H9 (cell line): ENCODE measurements around the gene SDK2. TPM values are rescaled to one million over a fixed set of nuclear protein-coding genes. Genes with fewer than 3 reads are reported as not detected.

ENCODE experiments used
- DNase-seq: peaks from one replicate; pipeline ENCODE4 v3.0.0-alpha.2; 2017
- H2AFZ ChIP-seq: one replicate; pipeline ENCODE4 v1.6.1; 2013; ENCODE audit warnings: mild to moderate bottlenecking, low read length, control low read depth, moderate library complexity
- H2AK5ac ChIP-seq: 2 replicates; pipeline ENCODE4 v1.6.1; 2013; ENCODE audit warnings: low read length, control low read depth, mixed read lengths; ENCODE audit not compliant: insufficient read length
- H2BK120ac ChIP-seq: one replicate; pipeline ENCODE4 v1.6.1; 2013; ENCODE audit warnings: low read depth, mild to moderate bottlenecking, low read length, control low read depth, inconsistent platforms; ENCODE audit not compliant: poor library complexity, severe bottlenecking
- H2BK12ac ChIP-seq: 2 replicates; pipeline ENCODE4 v1.6.1; 2013; ENCODE audit warnings: low read length, control low read depth, mixed read lengths, low read depth; ENCODE audit not compliant: insufficient read length
- H2BK15ac ChIP-seq: 2 replicates; pipeline ENCODE4 v1.6.1; 2013; ENCODE audit warnings: low read depth, low read length, control low read depth
- H2BK20ac ChIP-seq: one replicate; pipeline ENCODE4 v1.6.1; 2013; ENCODE audit warnings: low read depth, mild to moderate bottlenecking, low read length, control low read depth, inconsistent platforms; ENCODE audit not compliant: poor library complexity, severe bottlenecking
- H2BK5ac ChIP-seq: 2 replicates; pipeline ENCODE4 v1.6.1; 2013; ENCODE audit warnings: low read length, control low read depth, mixed read lengths; ENCODE audit not compliant: insufficient read length
- H3K14ac ChIP-seq: 2 replicates; pipeline ENCODE4 v1.6.1; 2013; ENCODE audit warnings: low read length, control low read depth; ENCODE audit not compliant: insufficient read depth
- H3K18ac ChIP-seq: 2 replicates; pipeline ENCODE4 v1.6.1; 2013; ENCODE audit warnings: low read depth, mild to moderate bottlenecking, mixed read lengths, low read length, control low read depth; ENCODE audit not compliant: insufficient read length
- H3K23ac ChIP-seq: 2 replicates; pipeline ENCODE4 v1.6.1; 2013; ENCODE audit warnings: low read length, control low read depth, mixed read lengths, low read depth; ENCODE audit not compliant: insufficient read length
- H3K23me2 ChIP-seq: 2 replicates; pipeline ENCODE4 v1.6.1; 2013; ENCODE audit warnings: low read depth, mild to moderate bottlenecking, mixed read lengths, low read length, control low read depth; ENCODE audit not compliant: insufficient read length, poor library complexity, severe bottlenecking
- H3K27ac ChIP-seq: 2 replicates; pipeline ENCODE4 v1.5.1; 2013; ENCODE audit warnings: low read length, control low read depth, mixed read lengths, low read depth; ENCODE audit not compliant: insufficient read length
- H3K27me3 ChIP-seq: 2 replicates; pipeline ENCODE4 v1.6.1; 2013; ENCODE audit warnings: low read length, control low read depth, inconsistent platforms; ENCODE audit not compliant: insufficient read depth
- H3K4ac ChIP-seq: 2 replicates; pipeline ENCODE4 v1.6.1; 2013; ENCODE audit warnings: low read depth, mild to moderate bottlenecking, control low read depth, inconsistent platforms, low read length, moderate library complexity
- H3K4me1 ChIP-seq: 2 replicates; pipeline ENCODE4 v1.6.1; 2013; ENCODE audit warnings: low read length, control low read depth, inconsistent platforms; ENCODE audit not compliant: insufficient read depth
- H3K4me2 ChIP-seq: 2 replicates; pipeline ENCODE4 v1.6.1; 2013; ENCODE audit warnings: low read length, control low read depth, mixed read lengths; ENCODE audit not compliant: insufficient read length, insufficient read depth
- H3K56ac ChIP-seq: 2 replicates; pipeline ENCODE4 v1.6.1; 2013; ENCODE audit warnings: low read depth, mild to moderate bottlenecking, mixed read lengths, low read length, control low read depth; ENCODE audit not compliant: insufficient read length
- H3K79me1 ChIP-seq: 2 replicates; pipeline ENCODE4 v1.6.1; 2013; ENCODE audit warnings: low read depth, mild to moderate bottlenecking, moderate library complexity, low read length, control low read depth, inconsistent platforms; ENCODE audit not compliant: insufficient read depth, poor library complexity, severe bottlenecking
- H3K79me2 ChIP-seq: 2 replicates; pipeline ENCODE4 v1.6.1; 2013; ENCODE audit warnings: low read length, control low read depth, inconsistent platforms; ENCODE audit not compliant: insufficient read depth
- H3K9ac ChIP-seq: 2 replicates; pipeline ENCODE4 v1.6.1; 2013; ENCODE audit warnings: low read length, control low read depth, mixed read lengths; ENCODE audit not compliant: insufficient read length; ENCODE audit errors: extremely low read depth
- H3K9me3 ChIP-seq: one replicate; pipeline ENCODE4 v1.6.1; 2013; ENCODE audit warnings: low read depth, low read length, inconsistent platforms; ENCODE audit not compliant: control insufficient read depth
- H3T11ph ChIP-seq: one replicate; pipeline ENCODE4 v1.6.1; 2013; ENCODE audit warnings: mild to moderate bottlenecking, low read length, control low read depth, inconsistent platforms
- H4K20me1 ChIP-seq: one replicate; pipeline ENCODE4 v1.6.1; 2013; ENCODE audit not compliant: control insufficient read depth, insufficient read length, insufficient read depth
- H4K5ac ChIP-seq: 2 replicates; pipeline ENCODE4 v1.6.1; 2013; ENCODE audit warnings: low read depth, mild to moderate bottlenecking, mixed read lengths, low read length, control low read depth; ENCODE audit not compliant: insufficient read length
- H4K8ac ChIP-seq: replicated peaks from 2 replicates; pipeline ENCODE4 v1.6.1; 2013; ENCODE audit warnings: low read length, control low read depth, mixed read lengths, low read depth; ENCODE audit not compliant: insufficient read length
- H4K91ac ChIP-seq: 2 replicates; pipeline ENCODE4 v1.6.1; 2013; ENCODE audit warnings: low read depth, mild to moderate bottlenecking, moderate library complexity, mixed read lengths, low read length, control low read depth; ENCODE audit not compliant: insufficient read length
- H3K27ac Mint-ChIP-seq, 3 experiments: 2 replicates in 2 of 3; 3 replicates in 1 of 3; pipeline ENCODE4 v1.8.0; 2020 to 2021; ENCODE audit warnings: mixed read lengths in 3 of 3, mild to moderate bottlenecking in 1 of 3, moderate library complexity in 1 of 3
- H3K27me3 Mint-ChIP-seq: 2 replicates; pipeline ENCODE4 v1.8.0; 2021; ENCODE audit warnings: low read depth, mild to moderate bottlenecking, moderate library complexity, mixed read lengths
- H3K36me3 Mint-ChIP-seq, 3 experiments: 2 replicates in 2 of 3; 3 replicates in 1 of 3; pipeline ENCODE4 v1.8.0; 2020 to 2021; ENCODE audit warnings: low read depth in 3 of 3, mixed read lengths in 3 of 3; ENCODE audit not compliant: insufficient read depth in 1 of 3
- H3K4me1 Mint-ChIP-seq, 2 experiments: 2 replicates each; pipeline ENCODE4 v1.8.0; 2020; ENCODE audit warnings: mixed read lengths in 2 of 2
- H3K4me3 Mint-ChIP-seq, 2 experiments: 2 replicates in 1 of 2; 3 replicates in 1 of 2; pipeline ENCODE4 v1.8.0; 2020 to 2021; ENCODE audit warnings: mild to moderate bottlenecking in 2 of 2, mixed read lengths in 2 of 2, moderate library complexity in 1 of 2
- H3K9me3 Mint-ChIP-seq, 2 experiments: 2 replicates in 1 of 2; 3 replicates in 1 of 2; pipeline ENCODE4 v1.8.0; 2020; ENCODE audit warnings: mild to moderate bottlenecking in 2 of 2, mixed read lengths in 2 of 2, moderate library complexity in 1 of 2
- WGBS: extraction: QIAGEN DNeasy Blood & Tissue Kit; methylation state at CpG from one replicate; pipeline ENCODE4 v1.1.7; 2013; ENCODE audit warnings: missing lambda C conversion rate, low lambda C conversion rate, mixed read lengths; ENCODE audit not compliant: insufficient read length; ENCODE audit errors: extremely low coverage; 5-methylcytosine and 5-hydroxymethylcytosine counted together
- total RNA-seq: library from RNA; stranded (reverse); gene quantifications from 2 replicates; pipeline ENCODE4 v1.2.1, GENCODE V29; 2021
- TF ChIP-seq, protein P1 (sequence below): fragments of 200-600 bp; sonication (generic); conservative IDR thresholded peaks from 3 replicates; pipeline ENCODE4 v1.8.0; 2021; ENCODE audit warnings: antibody characterized with exemption, mild to moderate bottlenecking

The SDK2 gene
- total RNA-seq, 1 experiment from 2014 or later = 9.1 TPM

DNA sequence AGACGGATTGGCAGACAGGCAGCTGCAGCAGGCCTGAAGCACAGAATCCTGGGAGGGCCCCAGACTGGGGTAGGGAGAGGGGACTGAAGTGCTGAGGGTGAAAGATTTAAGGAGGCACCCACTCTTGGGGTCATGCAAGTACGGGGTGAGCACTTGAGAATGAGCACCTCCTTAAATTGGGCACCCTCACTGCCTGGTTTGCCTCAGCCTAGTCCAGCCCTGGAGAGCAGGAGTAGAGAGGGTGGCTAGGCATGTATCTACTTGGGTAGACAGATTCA, 178.4 kb downstream of the SDK2 start:
- H2BK120ac ChIP-seq = no peak overlapping the region
- H3K27ac ChIP-seq = no peak overlapping the region
- no peak overlapping the region for H4K5ac ChIP-seq
- H3K4me1 Mint-ChIP-seq = peaks cover 10 to 13% of the 10 kb centered on the region in 2 experiments
- no peaks in the 10 kb centered on the region for H3K9me3 ChIP-seq
- H3K27me3 Mint-ChIP-seq = peaks cover 1% of the 10 kb centered on the region; the same call in 1 of the 2 replicates
- no peak overlapping the region for H2AK5ac ChIP-seq
- H4K91ac ChIP-seq = no peak overlapping the region
- no peak overlapping the region for H3K18ac ChIP-seq
- no peak overlapping the region for H2BK20ac ChIP-seq
- TF ChIP-seq, protein P1, sequence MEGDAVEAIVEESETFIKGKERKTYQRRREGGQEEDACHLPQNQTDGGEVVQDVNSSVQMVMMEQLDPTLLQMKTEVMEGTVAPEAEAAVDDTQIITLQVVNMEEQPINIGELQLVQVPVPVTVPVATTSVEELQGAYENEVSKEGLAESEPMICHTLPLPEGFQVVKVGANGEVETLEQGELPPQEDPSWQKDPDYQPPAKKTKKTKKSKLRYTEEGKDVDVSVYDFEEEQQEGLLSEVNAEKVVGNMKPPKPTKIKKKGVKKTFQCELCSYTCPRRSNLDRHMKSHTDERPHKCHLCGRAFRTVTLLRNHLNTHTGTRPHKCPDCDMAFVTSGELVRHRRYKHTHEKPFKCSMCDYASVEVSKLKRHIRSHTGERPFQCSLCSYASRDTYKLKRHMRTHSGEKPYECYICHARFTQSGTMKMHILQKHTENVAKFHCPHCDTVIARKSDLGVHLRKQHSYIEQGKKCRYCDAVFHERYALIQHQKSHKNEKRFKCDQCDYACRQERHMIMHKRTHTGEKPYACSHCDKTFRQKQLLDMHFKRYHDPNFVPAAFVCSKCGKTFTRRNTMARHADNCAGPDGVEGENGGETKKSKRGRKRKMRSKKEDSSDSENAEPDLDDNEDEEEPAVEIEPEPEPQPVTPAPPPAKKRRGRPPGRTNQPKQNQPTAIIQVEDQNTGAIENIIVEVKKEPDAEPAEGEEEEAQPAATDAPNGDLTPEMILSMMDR = no peak
- H3K23me2 ChIP-seq = no peaks in the 10 kb centered on the region
- H2AFZ ChIP-seq = no peak overlapping the region
- no peak overlapping the region for H3K56ac ChIP-seq
- no peak overlapping the region for H3K4me2 ChIP-seq
- no peak overlapping the region for H2BK12ac ChIP-seq
- no peak overlapping the region for H3T11ph ChIP-seq
- H4K8ac ChIP-seq = no peak overlapping the region
- no peak overlapping the region for H3K23ac ChIP-seq
- no peaks in the 10 kb centered on the region for H3K79me2 ChIP-seq
- H4K20me1 ChIP-seq = no peaks in the 10 kb centered on the region
- H3K27me3 ChIP-seq = no peaks in the 10 kb centered on the region
- peaks cover 0 to 1% (median 0%) of the 10 kb centered on the region in 3 experiments; a peak in 1 of 7 replicates for H3K36me3 Mint-ChIP-seq
- no peaks in the 10 kb centered on the region for H3K9me3 Mint-ChIP-seq
- no peak overlapping the region for H3K4ac ChIP-seq
- H2BK5ac ChIP-seq = no peak overlapping the region
- no peak overlapping the region for H3K9ac ChIP-seq
- H3K27ac Mint-ChIP-seq = no peak overlapping the region
- no CpG with 5 or more reads among the region's 2 CpGs for WGBS
- no peak overlapping the region for H2BK15ac ChIP-seq
- no peak overlapping the region for H3K4me3 Mint-ChIP-seq
- no peaks in the 10 kb centered on the region for H3K4me1 ChIP-seq
- H3K79me1 ChIP-seq = no peaks in the 10 kb centered on the region
- H3K14ac ChIP-seq = no peak overlapping the region
- DNase-seq = no peak
